Esophagus squamous epithelium (tissue), 5 donors: ENCODE measurements around the gene PPP2R5B. TPM values are rescaled to one million over a fixed set of nuclear protein-coding genes. Genes with fewer than 3 reads are reported as not detected.
"Not testable (repeated sequence)": the region's sequence is repeated elsewhere in the genome, so short reads cannot be mapped to it uniquely, and the experiment has no call there.

Source experiments
- DNase-seq: peaks from one replicate; lab custom pipeline; 2025; lab: John Stamatoyannopoulos, UW
- H3K27ac ChIP-seq, 4 donors: fragments of 200-600 bp; sonication (generic); one replicate each; pipeline ENCODE4 v1.5.1; 2016 to 2019; ENCODE audit warnings: mild to moderate bottlenecking in 1 of 4
- H3K27me3 ChIP-seq, 4 donors: fragments of 200-600 bp; sonication (generic); 1 replicate in 3 of 4; 2 replicates in 1 of 4; pipeline versions ENCODE4 v1.5.1 to v1.6.0; 2017 to 2021; ENCODE audit warnings: antibody characterized with exemption in 1 of 4
- H3K36me3 ChIP-seq, 3 donors: fragments of 200-600 bp; sonication (generic); one replicate each; pipeline ENCODE4 v1.5.1; 2016 to 2019
- H3K4me1 ChIP-seq, 3 donors: fragments of 200-600 bp; sonication (generic); one replicate each; pipeline ENCODE4 v1.5.1; 2017 to 2019
- H3K4me3 ChIP-seq, 4 donors: fragments of 200-600 bp; sonication (generic); 1 replicate in 3 of 4; 2 replicates in 1 of 4; pipeline ENCODE4 v1.5.1; 2016 to 2019; ENCODE audit warnings: mild to moderate bottlenecking in 2 of 4, moderate library complexity in 1 of 4
- H3K9me3 ChIP-seq, 3 donors: fragments of 200-600 bp; sonication (generic); one replicate each; pipeline ENCODE4 v1.5.1; 2016 to 2019
- CTCF ChIP-seq, 6 experiments: fragments of 450-650 bp in 4 of 6; fragments of 200-600 bp in 2 of 6; sonication (generic) in 2 of 6; IDR thresholded peaks; one replicate each; pipeline ENCODE4 v1.5.1; 2016 to 2019; ENCODE audit warnings: antibody characterized with exemption in 6 of 6, mild to moderate bottlenecking in 4 of 6, moderate library complexity in 4 of 6
- POLR2A ChIP-seq, 4 donors: fragments of 450-650 bp; IDR thresholded peaks; one replicate each; pipeline ENCODE4 v1.6.1; 2017; ENCODE audit warnings: antibody characterized with exemption in 4 of 4, mild to moderate bottlenecking in 4 of 4, moderate library complexity in 3 of 4
- WGBS, 2 donors: methylation state at CpG; one replicate each; pipeline ENCODE4 v1.1.5; 2018; 5-methylcytosine and 5-hydroxymethylcytosine counted together
- intact Hi-C: fragments of 100-400 bp; cut with DNase I; formaldehyde crosslinking; loops from one replicate; pipeline ENCODE4 v1.15.0; 2022
- small RNA-seq, 4 donors: library from RNA; depleted of rRNA; stranded (forward); fragments of <200 nt; gene quantifications; one replicate each; pipeline ENCODE3, GENCODE V24; 2016
- total RNA-seq, 4 donors: library from RNA; depleted of rRNA; stranded (reverse); fragments of >200 nt; gene quantifications; one replicate each; pipeline ENCODE4 v1.1.0, GENCODE V29; 2016
- donor health status: DM: yes; HTN: yes; CAD: no.

The PPP2R5B gene
- total RNA-seq, 4 donors from 2014 or later = 7.7 to 10.5 (median 8.6) TPM

- no peaks in the 10 kb centered on the region for H3K9me3 ChIP-seq
- DNase-seq = no peak
- H3K27ac ChIP-seq = no peak overlapping the region
- TF ChIP-seq CTCF (IDR thresholded peaks at IDR 0.05) (no peak), POLR2A (IDR thresholded peaks at IDR 0.05) (no peak)
- no peaks in the 10 kb centered on the region for H3K36me3 ChIP-seq
- WGBS, 2 donors = 77 to 81% methylated on average over 3 to 4 of the region's 5 CpGs
- intact Hi-C loops = no loop called here
- H3K27me3 ChIP-seq = peaks cover 0 to 27% (median 0%) of the 10 kb centered on the region in 4 donors
- no peak overlapping the region for H3K4me3 ChIP-seq
- peaks cover 0 to 33% (median 5%) of the 10 kb centered on the region in 3 donors for H3K4me1 ChIP-seq
Measured at GRCh38 chr11:64974124-64974523, 49.6 kb downstream of the PPP2R5B start.

DNA sequence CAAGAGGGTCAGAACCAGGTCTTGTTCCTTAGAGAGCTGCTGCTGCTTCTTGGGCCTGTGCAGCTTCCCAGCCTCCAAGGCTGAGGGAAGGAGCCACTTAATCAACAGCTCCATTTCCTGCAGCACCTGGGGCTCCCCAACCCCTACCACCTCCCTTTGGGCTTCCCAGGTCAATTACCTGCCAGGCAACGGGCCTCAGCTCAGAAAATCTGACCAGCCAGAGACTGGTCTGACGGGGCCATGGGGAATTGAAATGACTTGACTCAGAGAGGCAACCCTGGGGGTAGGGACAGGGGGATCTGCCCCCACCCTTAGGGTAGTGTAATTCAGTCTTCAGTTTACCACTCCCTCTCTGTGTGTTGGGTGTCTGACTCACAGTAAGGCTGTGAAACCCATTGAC, 52.2 kb downstream of the PPP2R5B start:
- TF ChIP-seq POLR2A (IDR thresholded peaks at IDR 0.05) (no peak), CTCF (IDR thresholded peaks at IDR 0.05) (no peak)
- DNase-seq = no peak
- 67% methylated on average over 2 of the region's 2 CpGs; no CpG with 5 or more reads in 1 of the 2 donors for WGBS, 2 donors

GRCh38 chr11:64983339-64983738, 58.9 kb downstream of the PPP2R5B start:
- H3K27me3 ChIP-seq = peaks cover 0 to 22% (median 0%) of the 10 kb centered on the region in 4 donors
- intact Hi-C loops, H3K9me3 ChIP-seq, H3K4me1 ChIP-seq, H3K4me3 ChIP-seq, H3K36me3 ChIP-seq, DNase-seq, H3K27ac ChIP-seq: not testable (repeated sequence)
- 79 to 85% methylated on average over 1 to 5 of the region's 5 CpGs for WGBS, 2 donors

More for the DNA sequence above, 52.2 kb downstream of the PPP2R5B start:
- H3K36me3 ChIP-seq = no peaks in the 10 kb centered on the region
- intact Hi-C loops = no loop called here
- peaks cover 0 to 9% (median under 1%) of the 10 kb centered on the region in 3 donors for H3K4me1 ChIP-seq
- H3K9me3 ChIP-seq = no peaks in the 10 kb centered on the region
- H3K27me3 ChIP-seq = peaks cover 0 to 33% (median 0%) of the 10 kb centered on the region in 4 donors
- H3K27ac ChIP-seq = no peak overlapping the region
- H3K4me3 ChIP-seq = no peak overlapping the region

Small RNA genes lying within 50 kb of the gene (small RNA-seq; reads per million reads assigned to genes)
- gene MIR6749 = 0 to 0.09 (median 0.04) reads per million in 4 donors
- gene MIR6750 = 0 reads per million in 4 donors

Other genes with a start within 250 kb of the PPP2R5B start
- under 1 TPM in 1 of 4 donors, not detected in 3; 0.38 TPM for gene NRXN2, start 201.5 kb upstream of the PPP2R5B start, total RNA-seq
- gene RASGRP2, start 180.5 kb upstream of the PPP2R5B start, total RNA-seq = 10 to 100 TPM in 1 of 4 donors, 1 to 10 TPM in 3; 2.6 to 13.2 (median 4.9) TPM
- gene PYGM, start 164.7 kb upstream of the PPP2R5B start, total RNA-seq = under 1 TPM; 0.27 to 0.95 (median 0.39) TPM
- gene SF1, start 146.1 kb upstream of the PPP2R5B start, total RNA-seq = 100 to 1,000 TPM; 136 to 292 (median 223) TPM
- gene MAP4K2, start 121.5 kb upstream of the PPP2R5B start, total RNA-seq = 1 to 10 TPM; 3.6 to 9.0 (median 6.1) TPM
- gene MEN1, start 114.1 kb upstream of the PPP2R5B start, total RNA-seq = 10 to 100 TPM; 14.9 to 23.3 (median 17.0) TPM
- gene CDC42BPG, start 80.0 kb upstream of the PPP2R5B start, total RNA-seq = 10 to 100 TPM; 16.4 to 48.5 (median 25.0) TPM
- 10 to 100 TPM; 29.5 to 44.0 (median 31.8) TPM for gene EHD1, start 46.1 kb upstream of the PPP2R5B start, total RNA-seq
- gene ATG2A, start 7.5 kb upstream of the PPP2R5B start, total RNA-seq = 10 to 100 TPM; 14.1 to 26.1 (median 19.6) TPM
- not detected for gene GPHA2, start 11.2 kb downstream of the PPP2R5B start, total RNA-seq
- not detected for gene MAJIN, start 47.4 kb downstream of the PPP2R5B start, total RNA-seq
- gene BATF2, start 72.3 kb downstream of the PPP2R5B start, total RNA-seq = under 1 TPM in 2 of 4 donors, not detected in 2; 0.38 to 0.76 TPM
- 10 to 100 TPM; 42.5 to 82.1 (median 65.0) TPM for gene ARL2, start 89.5 kb downstream of the PPP2R5B start, total RNA-seq
- 10 to 100 TPM in 3 of 4 donors, 1 to 10 TPM in 1; 9.8 to 18.6 (median 13.9) TPM for gene SNX15, start 102.8 kb downstream of the PPP2R5B start, total RNA-seq
- gene SAC3D1, start 116.5 kb downstream of the PPP2R5B start, total RNA-seq = 10 to 100 TPM in 3 of 4 donors, 1 to 10 TPM in 1; 9.2 to 19.0 (median 15.1) TPM
- gene NAALADL1, start 133.9 kb downstream of the PPP2R5B start, total RNA-seq = 10 to 100 TPM in 1 of 4 donors, 1 to 10 TPM in 2, under 1 TPM in 1; 0.34 to 19.6 (median 3.1) TPM
- 10 to 100 TPM in 1 of 4 donors, 1 to 10 TPM in 3; 3.1 to 14.3 (median 9.0) TPM for gene CDCA5, start 159.4 kb downstream of the PPP2R5B start, total RNA-seq
- 10 to 100 TPM; 24.0 to 52.2 (median 32.2) TPM for gene ZFPL1, start 159.5 kb downstream of the PPP2R5B start, total RNA-seq
- 100 to 1,000 TPM; 204 to 298 (median 224) TPM for gene VPS51, start 171.5 kb downstream of the PPP2R5B start, total RNA-seq
- 10 to 100 TPM; 36.4 to 96.5 (median 74.7) TPM for gene TM7SF2, start 187.2 kb downstream of the PPP2R5B start, total RNA-seq
- 10 to 100 TPM; 12.4 to 17.0 (median 16.5) TPM for gene ZNHIT2, start 193.0 kb downstream of the PPP2R5B start, total RNA-seq
- gene FAU, start 197.4 kb downstream of the PPP2R5B start, total RNA-seq = 100 to 1,000 TPM; 436 to 777 (median 528) TPM
- 10 to 100 TPM; 68.1 to 76.2 (median 72.0) TPM for gene MRPL49, start 197.6 kb downstream of the PPP2R5B start, total RNA-seq
- 10 to 100 TPM; 20.4 to 39.3 (median 26.9) TPM for gene SYVN1, start 209.8 kb downstream of the PPP2R5B start, total RNA-seq
- gene SPDYC, start 245.5 kb downstream of the PPP2R5B start, total RNA-seq = not detected